WTC11 (cell line): ENCODE data around the gene C17orf67. TPM values are rescaled to one million over a fixed set of nuclear protein-coding genes. Genes with fewer than 3 reads are reported as not detected.

ENCODE experiments used
- ATAC-seq: fragments of 200-7000 bp; cut with Tn5 transposase; 2 replicates; pipeline ENCODE4 v1.10.0; 2021; ENCODE audit warnings: mild to moderate bottlenecking, moderate library complexity
- Bru-seq: library from RNA; stranded (reverse); fragments of 400-500 nt; gene quantifications from one replicate; lab custom pipeline; 2021; lab: Mats Ljungman, UMichigan
- CTCF ChIA-PET: fragments of 300-600 bp; sonication (Branson Sonifier 250); formaldehyde crosslinking; loops from one replicate; lab custom pipeline; 2021; ENCODE audit warnings: antibody characterized with exemption; lab: Charles Lee
- POLR2A ChIA-PET: fragments of 350-600 bp; sonication (Branson Sonifier 250); formaldehyde crosslinking; loops from one replicate; lab custom pipeline; 2021; ENCODE audit warnings: antibody characterized with exemption; lab: Charles Lee
- DNase-seq: peaks from one replicate; pipeline ENCODE4 v3.0.0; 2021; ENCODE audit warnings: low spot score
- H3K27ac Mint-ChIP-seq: 2 replicates; pipeline ENCODE4 v1.8.0; 2021; ENCODE audit warnings: mixed read lengths
- H3K27me3 Mint-ChIP-seq: 2 replicates; pipeline ENCODE4 v1.8.0; 2021; ENCODE audit warnings: low read depth, mild to moderate bottlenecking, moderate library complexity, mixed read lengths
- H3K36me3 Mint-ChIP-seq: 2 replicates; pipeline ENCODE4 v1.8.0; 2021; ENCODE audit warnings: mixed read lengths
- H3K4me1 Mint-ChIP-seq: 2 replicates; pipeline ENCODE4 v1.8.0; 2022; ENCODE audit warnings: mixed read lengths
- H3K4me3 Mint-ChIP-seq: 2 replicates; pipeline ENCODE4 v1.8.0; 2021; ENCODE audit warnings: mild to moderate bottlenecking, moderate library complexity, mixed read lengths
- H3K9me3 Mint-ChIP-seq: 2 replicates; pipeline ENCODE4 v1.8.0; 2021; ENCODE audit warnings: mixed read lengths
- CBFB ChIP-seq: sonication (generic); formaldehyde crosslinking; IDR thresholded peaks from 2 replicates; pipeline ENCODE4 v1.8.1; 2022; ENCODE audit warnings: mild to moderate bottlenecking, low read depth, missing genetic modification reagents
- ELF4 ChIP-seq: sonication (generic); formaldehyde crosslinking; IDR thresholded peaks from 2 replicates; pipeline ENCODE4 v1.8.1; 2022; ENCODE audit warnings: low read depth, mild to moderate bottlenecking, moderate library complexity, missing genetic modification reagents
- ESRRA ChIP-seq: sonication (generic); formaldehyde crosslinking; IDR thresholded peaks from 2 replicates; pipeline ENCODE4 v1.8.1; 2022; ENCODE audit warnings: mild to moderate bottlenecking, missing genetic modification reagents, borderline replicate concordance
- ETV6 ChIP-seq: sonication (generic); formaldehyde crosslinking; IDR thresholded peaks from 2 replicates; pipeline ENCODE4 v1.8.1; 2022; ENCODE audit warnings: mild to moderate bottlenecking, missing genetic modification reagents
- FOXK1 ChIP-seq: sonication (generic); formaldehyde crosslinking; IDR thresholded peaks from 2 replicates; pipeline ENCODE4 v1.8.0; 2022; ENCODE audit warnings: mild to moderate bottlenecking, moderate library complexity, missing genetic modification reagents
- FOXP1 ChIP-seq: sonication (generic); formaldehyde crosslinking; IDR thresholded peaks from 2 replicates; pipeline ENCODE4 v1.8.0; 2022; ENCODE audit warnings: missing genetic modification reagents, mild to moderate bottlenecking, moderate library complexity, borderline replicate concordance
- MYBL2 ChIP-seq: sonication (generic); formaldehyde crosslinking; IDR thresholded peaks from 2 replicates; pipeline ENCODE4 v1.8.1; 2023; ENCODE audit warnings: mild to moderate bottlenecking, moderate library complexity, missing genetic modification reagents
- NFATC4 ChIP-seq: fragments of 250-450 bp; sonication (Bioruptor Pico); IDR thresholded peaks from 2 replicates; pipeline ENCODE4 v1.9.0; 2021; ENCODE audit warnings: mild to moderate bottlenecking
- SMAD3 ChIP-seq: sonication (generic); formaldehyde crosslinking; IDR thresholded peaks from 2 replicates; pipeline ENCODE4 v1.8.0; 2022; ENCODE audit warnings: missing genetic modification reagents, mild to moderate bottlenecking, borderline replicate concordance
- SP1 ChIP-seq: sonication (generic); formaldehyde crosslinking; conservative IDR thresholded peaks from 2 replicates; pipeline ENCODE4 v1.8.1; 2022; ENCODE audit warnings: missing genetic modification reagents
- TP53 ChIP-seq: sonication (generic); formaldehyde crosslinking; IDR thresholded peaks from 2 replicates; pipeline ENCODE4 v1.8.1; 2023; ENCODE audit warnings: mild to moderate bottlenecking, missing genetic modification reagents
- ZNF232 ChIP-seq: sonication (generic); formaldehyde crosslinking; IDR thresholded peaks from 2 replicates; pipeline ENCODE4 v1.8.0; 2022; ENCODE audit warnings: mild to moderate bottlenecking, missing genetic modification reagents
- long read RNA-seq, 3 experiments: library from RNA in 1 of 3; library from capped mRNA in 1 of 3; library from polyadenylated mRNA in 1 of 3; unstranded in 2 of 3; stranded (forward) in 1 of 3; transcript quantifications; one replicate each; pipeline ENCODE4 v2.0.0, GENCODE V29; 2021
- total RNA-seq: library from RNA; stranded (reverse); gene quantifications from 3 replicates; pipeline ENCODE4 v1.2.3, GENCODE V29; 2021
- TF ChIP-seq, protein P1 (sequence below): sonication (generic); formaldehyde crosslinking; IDR thresholded peaks from 2 replicates; pipeline ENCODE4 v1.8.0; 2022; ENCODE audit warnings: mild to moderate bottlenecking, missing genetic modification reagents
- TF ChIP-seq, protein P2 (sequence below): sonication (generic); formaldehyde crosslinking; IDR thresholded peaks from 2 replicates; pipeline ENCODE4 v1.8.1; 2023; ENCODE audit warnings: mild to moderate bottlenecking, missing genetic modification reagents
- TF ChIP-seq, protein P3 (sequence below): fragments of 250-450 bp; sonication (Bioruptor Pico); conservative IDR thresholded peaks from 2 replicates; pipeline ENCODE4 v1.9.0; 2021; ENCODE audit warnings: mild to moderate bottlenecking
- TF ChIP-seq, protein P4 (sequence below): sonication (generic); formaldehyde crosslinking; IDR thresholded peaks from 2 replicates; pipeline ENCODE4 v1.8.0; 2022; ENCODE audit warnings: mild to moderate bottlenecking, missing genetic modification reagents
- TF ChIP-seq, protein P5 (sequence below): sonication (generic); formaldehyde crosslinking; IDR thresholded peaks from 2 replicates; pipeline ENCODE4 v1.8.1; 2022; ENCODE audit warnings: mild to moderate bottlenecking, missing genetic modification reagents, moderate library complexity, borderline replicate concordance
- TF ChIP-seq, protein P6 (sequence below): sonication (generic); formaldehyde crosslinking; IDR thresholded peaks from 2 replicates; pipeline ENCODE4 v1.8.1; 2023; ENCODE audit warnings: mild to moderate bottlenecking, moderate library complexity, missing genetic modification reagents
- TF ChIP-seq, protein P7 (sequence below): sonication (generic); formaldehyde crosslinking; IDR thresholded peaks from 2 replicates; pipeline ENCODE4 v1.8.1; 2023; ENCODE audit warnings: mild to moderate bottlenecking, missing genetic modification reagents, moderate library complexity
- TF ChIP-seq, protein P8 (sequence below): sonication (generic); formaldehyde crosslinking; IDR thresholded peaks from 2 replicates; pipeline ENCODE4 v1.8.0; 2023; ENCODE audit warnings: missing genetic modification reagents

Gene C17orf67, protein sequence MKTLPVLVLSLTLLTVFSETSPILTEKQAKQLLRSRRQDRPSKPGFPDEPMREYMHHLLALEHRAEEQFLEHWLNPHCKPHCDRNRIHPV
- total RNA-seq, result 3.0 to 3.4 TPM (median 3.3 TPM) in 3 replicates
- Bru-seq, nascent RNA, result percentile 63 among the genes with signal in this experiment
- long read RNA-seq, experiment 1, partial matches to known transcripts, result 0 of 23 reads
- long read RNA-seq, experiment 1, other reads (novel, unspliced or antisense), result 23 of 23 reads
- long read RNA-seq, experiment 2, partial matches to known transcripts, result 0 of 5 reads
- long read RNA-seq, experiment 2, other reads (novel, unspliced or antisense), result 5 of 5 reads
- long read RNA-seq, experiment 3, result 0 reads

DNA sequence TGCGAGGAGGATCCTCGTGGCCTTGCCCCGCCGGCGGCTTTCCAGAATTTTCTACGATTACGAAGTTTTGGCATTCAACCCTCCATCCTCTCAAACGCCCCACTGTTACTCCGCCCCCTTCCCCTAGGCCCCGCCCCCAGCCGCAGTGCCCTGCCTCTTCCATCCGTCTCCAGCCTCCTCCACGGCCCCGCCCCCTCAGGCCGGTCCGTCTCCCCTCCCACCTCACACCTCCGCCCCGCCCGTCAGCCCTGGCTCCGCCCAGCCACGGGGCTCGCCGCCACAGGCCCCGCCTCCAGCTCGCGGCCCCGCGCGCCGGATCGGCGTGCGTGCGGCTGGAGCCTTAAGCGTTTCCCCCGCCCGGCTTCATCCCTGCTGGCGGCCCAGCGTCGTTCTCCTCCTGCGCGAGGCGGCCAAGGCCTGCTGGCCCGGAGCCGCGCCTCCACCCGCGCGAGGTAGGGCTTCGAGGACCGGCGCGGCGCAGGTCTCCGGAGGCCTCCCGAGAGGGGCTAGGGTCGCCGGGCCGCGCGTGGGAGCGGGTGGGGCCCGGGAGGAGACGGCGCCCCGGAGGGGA is at the start of gene C17orf67, which contains the start of gene DGKE:
Gene C17orf67 (minus strand): TSS at position 112 of the 571 bp plus-strand sequence. CDS start 18,110 bp downstream, outside the sequence.
Gene DGKE (plus strand): TSS at position 343 of the 571 bp plus-strand sequence. CDS start 645 bp downstream, outside the sequence.
- H3K27me3 Mint-ChIP-seq, result peaks cover 19% of the 10 kb centered on the region
- POLR2A ChIA-PET, result no interaction called here
- TF ChIP-seq, protein P1, sequence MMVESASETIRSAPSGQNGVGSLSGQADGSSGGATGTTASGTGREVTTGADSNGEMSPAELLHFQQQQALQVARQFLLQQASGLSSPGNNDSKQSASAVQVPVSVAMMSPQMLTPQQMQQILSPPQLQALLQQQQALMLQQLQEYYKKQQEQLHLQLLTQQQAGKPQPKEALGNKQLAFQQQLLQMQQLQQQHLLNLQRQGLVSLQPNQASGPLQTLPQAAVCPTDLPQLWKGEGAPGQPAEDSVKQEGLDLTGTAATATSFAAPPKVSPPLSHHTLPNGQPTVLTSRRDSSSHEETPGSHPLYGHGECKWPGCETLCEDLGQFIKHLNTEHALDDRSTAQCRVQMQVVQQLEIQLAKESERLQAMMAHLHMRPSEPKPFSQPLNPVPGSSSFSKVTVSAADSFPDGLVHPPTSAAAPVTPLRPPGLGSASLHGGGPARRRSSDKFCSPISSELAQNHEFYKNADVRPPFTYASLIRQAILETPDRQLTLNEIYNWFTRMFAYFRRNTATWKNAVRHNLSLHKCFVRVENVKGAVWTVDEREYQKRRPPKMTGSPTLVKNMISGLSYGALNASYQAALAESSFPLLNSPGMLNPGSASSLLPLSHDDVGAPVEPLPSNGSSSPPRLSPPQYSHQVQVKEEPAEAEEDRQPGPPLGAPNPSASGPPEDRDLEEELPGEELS (CRISPR knock-in tag), result peak; percentile 95
- TF ChIP-seq CBFB (no peak; the same call in 1 of the 2 replicates), TP53 (CRISPR knock-in tag) (peak; percentile 66; the same call in 1 of the 2 replicates), NFATC4 (CRISPR knock-in tag) (no peak), MYBL2 (CRISPR knock-in tag) (peak; percentile 56), SMAD3 (CRISPR knock-in tag) (peak; percentile 45; the same call in 1 of the 2 replicates), SP1 (CRISPR knock-in tag) (peak; percentile 83; the same call in 1 of the 2 replicates), ZNF232 (peak; percentile 90), ESRRA (0 out of 2 replicates have a peak, but pooled peaks have one; percentile 38), FOXP1 (CRISPR knock-in tag) (peak; percentile 67), ELF4 (0 out of 2 replicates have a peak, but pooled peaks have one; percentile 80), ETV6 (CRISPR knock-in tag) (peak; percentile 86), FOXK1 (CRISPR knock-in tag) (peak; percentile 73; the same call in 1 of the 2 replicates)
- TF ChIP-seq, protein P2, sequence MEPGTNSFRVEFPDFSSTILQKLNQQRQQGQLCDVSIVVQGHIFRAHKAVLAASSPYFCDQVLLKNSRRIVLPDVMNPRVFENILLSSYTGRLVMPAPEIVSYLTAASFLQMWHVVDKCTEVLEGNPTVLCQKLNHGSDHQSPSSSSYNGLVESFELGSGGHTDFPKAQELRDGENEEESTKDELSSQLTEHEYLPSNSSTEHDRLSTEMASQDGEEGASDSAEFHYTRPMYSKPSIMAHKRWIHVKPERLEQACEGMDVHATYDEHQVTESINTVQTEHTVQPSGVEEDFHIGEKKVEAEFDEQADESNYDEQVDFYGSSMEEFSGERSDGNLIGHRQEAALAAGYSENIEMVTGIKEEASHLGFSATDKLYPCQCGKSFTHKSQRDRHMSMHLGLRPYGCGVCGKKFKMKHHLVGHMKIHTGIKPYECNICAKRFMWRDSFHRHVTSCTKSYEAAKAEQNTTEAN (CRISPR knock-in tag), result 0 out of 2 replicates have a peak, but pooled peaks have one; percentile 10
- TF ChIP-seq, protein P3, sequence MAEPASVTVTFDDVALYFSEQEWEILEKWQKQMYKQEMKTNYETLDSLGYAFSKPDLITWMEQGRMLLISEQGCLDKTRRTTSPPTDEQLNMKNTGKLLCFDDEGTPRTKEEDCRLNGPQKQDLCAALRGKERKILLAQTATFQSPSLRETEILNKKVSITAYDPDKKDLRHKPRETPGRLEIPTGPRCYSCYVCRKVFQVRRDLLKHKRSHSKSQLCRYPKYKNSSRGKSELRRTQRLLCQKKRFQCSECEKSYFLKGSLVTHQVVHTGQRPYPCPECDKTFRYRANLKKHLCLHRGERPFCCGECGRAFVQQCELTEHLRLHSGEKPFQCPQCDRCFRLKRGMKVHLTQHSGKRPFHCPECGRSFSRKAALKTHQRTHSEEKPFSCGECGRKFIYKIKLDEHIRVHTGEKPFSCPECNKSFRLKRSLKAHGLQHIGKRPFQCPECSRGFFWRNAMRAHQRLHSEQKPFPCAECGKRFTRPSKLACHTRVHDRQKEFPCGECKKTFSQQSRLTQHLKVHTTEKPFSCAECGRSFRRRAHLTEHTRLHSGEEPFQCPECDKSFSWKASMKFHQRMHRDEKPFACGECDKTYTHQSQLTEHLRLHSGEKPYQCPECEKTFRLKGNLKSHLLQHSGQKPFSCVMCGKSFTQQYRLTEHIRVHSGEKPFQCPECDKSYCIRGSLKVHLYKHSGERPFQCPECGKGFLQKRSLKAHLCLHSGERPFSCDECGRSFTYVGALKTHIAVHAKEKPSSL (CRISPR knock-in tag), result no peak
- TF ChIP-seq, protein P4, sequence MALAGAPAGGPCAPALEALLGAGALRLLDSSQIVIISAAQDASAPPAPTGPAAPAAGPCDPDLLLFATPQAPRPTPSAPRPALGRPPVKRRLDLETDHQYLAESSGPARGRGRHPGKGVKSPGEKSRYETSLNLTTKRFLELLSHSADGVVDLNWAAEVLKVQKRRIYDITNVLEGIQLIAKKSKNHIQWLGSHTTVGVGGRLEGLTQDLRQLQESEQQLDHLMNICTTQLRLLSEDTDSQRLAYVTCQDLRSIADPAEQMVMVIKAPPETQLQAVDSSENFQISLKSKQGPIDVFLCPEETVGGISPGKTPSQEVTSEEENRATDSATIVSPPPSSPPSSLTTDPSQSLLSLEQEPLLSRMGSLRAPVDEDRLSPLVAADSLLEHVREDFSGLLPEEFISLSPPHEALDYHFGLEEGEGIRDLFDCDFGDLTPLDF (CRISPR knock-in tag), result no peak
- TF ChIP-seq, protein P5, sequence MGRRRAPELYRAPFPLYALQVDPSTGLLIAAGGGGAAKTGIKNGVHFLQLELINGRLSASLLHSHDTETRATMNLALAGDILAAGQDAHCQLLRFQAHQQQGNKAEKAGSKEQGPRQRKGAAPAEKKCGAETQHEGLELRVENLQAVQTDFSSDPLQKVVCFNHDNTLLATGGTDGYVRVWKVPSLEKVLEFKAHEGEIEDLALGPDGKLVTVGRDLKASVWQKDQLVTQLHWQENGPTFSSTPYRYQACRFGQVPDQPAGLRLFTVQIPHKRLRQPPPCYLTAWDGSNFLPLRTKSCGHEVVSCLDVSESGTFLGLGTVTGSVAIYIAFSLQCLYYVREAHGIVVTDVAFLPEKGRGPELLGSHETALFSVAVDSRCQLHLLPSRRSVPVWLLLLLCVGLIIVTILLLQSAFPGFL (CRISPR knock-in tag), result no peak
- TF ChIP-seq, protein P6, sequence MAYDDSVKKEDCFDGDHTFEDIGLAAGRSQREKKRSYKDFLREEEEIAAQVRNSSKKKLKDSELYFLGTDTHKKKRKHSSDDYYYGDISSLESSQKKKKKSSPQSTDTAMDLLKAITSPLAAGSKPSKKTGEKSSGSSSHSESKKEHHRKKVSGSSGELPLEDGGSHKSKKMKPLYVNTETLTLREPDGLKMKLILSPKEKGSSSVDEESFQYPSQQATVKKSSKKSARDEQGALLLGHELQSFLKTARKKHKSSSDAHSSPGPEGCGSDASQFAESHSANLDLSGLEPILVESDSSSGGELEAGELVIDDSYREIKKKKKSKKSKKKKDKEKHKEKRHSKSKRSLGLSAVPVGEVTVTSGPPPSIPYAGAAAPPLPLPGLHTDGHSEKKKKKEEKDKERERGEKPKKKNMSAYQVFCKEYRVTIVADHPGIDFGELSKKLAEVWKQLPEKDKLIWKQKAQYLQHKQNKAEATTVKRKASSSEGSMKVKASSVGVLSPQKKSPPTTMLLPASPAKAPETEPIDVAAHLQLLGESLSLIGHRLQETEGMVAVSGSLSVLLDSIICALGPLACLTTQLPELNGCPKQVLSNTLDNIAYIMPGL (CRISPR knock-in tag), result peak; percentile 88
- TF ChIP-seq, protein P7, sequence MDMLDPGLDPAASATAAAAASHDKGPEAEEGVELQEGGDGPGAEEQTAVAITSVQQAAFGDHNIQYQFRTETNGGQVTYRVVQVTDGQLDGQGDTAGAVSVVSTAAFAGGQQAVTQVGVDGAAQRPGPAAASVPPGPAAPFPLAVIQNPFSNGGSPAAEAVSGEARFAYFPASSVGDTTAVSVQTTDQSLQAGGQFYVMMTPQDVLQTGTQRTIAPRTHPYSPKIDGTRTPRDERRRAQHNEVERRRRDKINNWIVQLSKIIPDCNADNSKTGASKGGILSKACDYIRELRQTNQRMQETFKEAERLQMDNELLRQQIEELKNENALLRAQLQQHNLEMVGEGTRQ (CRISPR knock-in tag), result peak; percentile 45
- TF ChIP-seq, protein P8, sequence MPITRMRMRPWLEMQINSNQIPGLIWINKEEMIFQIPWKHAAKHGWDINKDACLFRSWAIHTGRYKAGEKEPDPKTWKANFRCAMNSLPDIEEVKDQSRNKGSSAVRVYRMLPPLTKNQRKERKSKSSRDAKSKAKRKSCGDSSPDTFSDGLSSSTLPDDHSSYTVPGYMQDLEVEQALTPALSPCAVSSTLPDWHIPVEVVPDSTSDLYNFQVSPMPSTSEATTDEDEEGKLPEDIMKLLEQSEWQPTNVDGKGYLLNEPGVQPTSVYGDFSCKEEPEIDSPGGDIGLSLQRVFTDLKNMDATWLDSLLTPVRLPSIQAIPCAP, result peak; percentile 76; the same call in 1 of the 2 replicates

More for the DNA sequence above, at the start of gene C17orf67, which contains the start of gene DGKE:
- H3K36me3 Mint-ChIP-seq, result peaks cover 9% of the 10 kb centered on the region
- H3K4me3 Mint-ChIP-seq, result peak within 1 kb of the TSS; percentile 83
- H3K4me1 Mint-ChIP-seq, result peaks cover 54% of the 10 kb centered on the region
- H3K27ac Mint-ChIP-seq, result no peak within 1 kb of the TSS
- CTCF ChIA-PET, result interaction anchor here (0.7 to 4.3 kb wide), 3 partner anchors 14 to 334 kb away, joined by 3 to 36 read pairs (median 5); no protein-coding TSS in a partner anchor
- H3K9me3 Mint-ChIP-seq, result peaks cover 4% of the 10 kb centered on the region; the same call in 1 of the 2 replicates
- ATAC-seq (peak; percentile 92), DNase-seq (peak; percentile 98)
